ENCODE data around the gene S100A7A.

S100A7A gene

GRCh38 chr1:153432874-153433681 is 16.8 kb downstream of the S100A7A start:
- TF ChIP-seq CTCF (IDR thresholded peaks at IDR 0.05) (no peak), ZFX (IDR thresholded peaks at IDR 0.05; ENCODE audit: borderline replicate concordance) (no peak)
- no peak overlapping the region for H3K27ac ChIP-seq

- no peak for TF ChIP-seq CTCF (IDR thresholded peaks at IDR 0.05)
- no peak for TF ChIP-seq ZFX (IDR thresholded peaks at IDR 0.05; ENCODE audit: borderline replicate concordance)
These were observed 18.6 kb downstream of the S100A7A start for GRCh38 chr1:153434746-153435455.

GRCh38 chr1:153437236-153437635 is 20.9 kb downstream of the S100A7A start:
- TF ChIP-seq CTCF (IDR thresholded peaks at IDR 0.05) (no peak), ZFX (IDR thresholded peaks at IDR 0.05; ENCODE audit: borderline replicate concordance) (no peak)
- no peak overlapping the region for H3K27ac ChIP-seq

More at GRCh38 chr1:153434746-153435455, 18.6 kb downstream of the S100A7A start:
- no peak overlapping the region for H3K27ac ChIP-seq

- no peak overlapping the region for H3K27ac ChIP-seq
- TF ChIP-seq CTCF (IDR thresholded peaks at IDR 0.05) (no peak), ZFX (IDR thresholded peaks at IDR 0.05; ENCODE audit: borderline replicate concordance) (no peak)
These were observed 22.3 kb downstream of the S100A7A start for GRCh38 chr1:153438599-153438998.

GRCh38 chr1:153439273-153439672 is 23.0 kb downstream of the S100A7A start:
- TF ChIP-seq ZFX (IDR thresholded peaks at IDR 0.05; ENCODE audit: borderline replicate concordance): no peak
- TF ChIP-seq CTCF (IDR thresholded peaks at IDR 0.05): no peak
- H3K27ac ChIP-seq: no peak overlapping the region

- no peak overlapping the region for H3K27ac ChIP-seq
- TF ChIP-seq ZFX (IDR thresholded peaks at IDR 0.05; ENCODE audit: borderline replicate concordance): no peak
- TF ChIP-seq CTCF (IDR thresholded peaks at IDR 0.05): no peak
These were observed 25.0 kb downstream of the S100A7A start for GRCh38 chr1:153441238-153441755.

GRCh38 chr1:153443486-153443885 is 27.2 kb downstream of the S100A7A start:
- no peak for TF ChIP-seq ZFX (IDR thresholded peaks at IDR 0.05; ENCODE audit: borderline replicate concordance)
- no peak for TF ChIP-seq CTCF (IDR thresholded peaks at IDR 0.05)
- H3K27ac ChIP-seq: no peak overlapping the region

All from 22Rv1 (cell line).